ENCODE measurements around the gene POM121.
"Not testable (repeated sequence)": the region's sequence is repeated elsewhere in the genome, so short reads cannot be mapped to it uniquely, and the experiment has no call there.

GRCh38 chr7:72953901-72954562 is 29.1 kb downstream of the POM121 start:
- not testable (repeated sequence) for TF ChIP-seq CTCF (IDR thresholded peaks at IDR 0.05 in 4 of 5, conservative IDR thresholded peaks at IDR 0.05 in 1 of 5); POLR2A (IDR thresholded peaks at IDR 0.05)
